Transverse colon (tissue), 4 donors: Measurements from ENCODE around the gene MEGF9.

Experiments used
- EP300 ChIP-seq: sonication (generic); formaldehyde crosslinking; IDR thresholded peaks from one replicate; pipeline ENCODE4 v1.6.1; 2017; ENCODE audit warnings: antibody characterized with exemption, low read depth
- POLR2A ChIP-seq: fragments of 450-650 bp; IDR thresholded peaks from one replicate; pipeline ENCODE4 v1.6.1; 2016; ENCODE audit warnings: antibody characterized with exemption, mild to moderate bottlenecking, moderate library complexity
- POLR2AphosphoS5 ChIP-seq, 3 donors: sonication (generic); formaldehyde crosslinking; IDR thresholded peaks; one replicate each; pipeline ENCODE4 v1.6.1; 2016; ENCODE audit warnings: antibody characterized with exemption in 3 of 3
- TF ChIP-seq, protein P1 (sequence below), 5 experiments: fragments of 200-600 bp in 3 of 5; fragments of 450-650 bp in 2 of 5; sonication (generic) in 3 of 5; IDR thresholded peaks; 1 replicate in 2 of 5; 2 replicates in 3 of 5; pipeline ENCODE4 v1.5.1; 2016 to 2017; ENCODE audit warnings: antibody characterized with exemption in 5 of 5, inconsistent platforms in 3 of 5, mild to moderate bottlenecking in 2 of 5, moderate library complexity in 1 of 5

DNA sequence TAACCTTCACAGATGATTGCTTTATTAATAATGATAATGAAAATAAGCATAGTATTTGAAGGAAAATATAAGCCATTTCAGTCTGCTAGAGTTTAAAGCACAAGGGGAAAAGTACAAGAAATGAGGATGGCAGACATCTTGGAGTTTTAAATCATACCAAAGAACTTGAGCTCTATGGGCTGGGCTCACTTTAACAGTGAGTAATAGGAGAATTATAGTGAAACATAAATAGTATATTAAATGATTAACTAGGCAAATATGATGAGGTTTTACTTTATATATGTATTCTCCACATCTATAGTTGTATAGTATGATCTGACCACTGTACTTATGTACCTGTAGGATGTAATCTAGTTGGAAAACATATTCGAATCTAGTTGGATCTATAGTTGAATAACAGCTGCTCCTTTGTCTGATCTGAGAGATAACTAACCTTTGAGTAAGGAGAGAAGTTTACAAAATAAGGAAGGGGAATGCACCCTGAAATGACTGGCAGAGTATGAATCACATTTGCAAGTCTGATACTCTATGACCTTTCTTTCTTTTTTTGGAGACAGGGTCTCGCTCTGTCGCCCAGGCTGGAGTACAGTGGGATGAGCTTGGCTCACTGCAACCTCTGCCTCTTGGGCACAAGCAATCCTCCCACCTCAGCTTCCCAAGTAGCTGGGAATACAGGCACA is 17.6 kb downstream of the MEGF9 start:
- TF ChIP-seq POLR2AphosphoS5 (IDR thresholded peaks at IDR 0.05) (no peak), POLR2A (no peak), EP300 (no peak)
- TF ChIP-seq, protein P1, sequence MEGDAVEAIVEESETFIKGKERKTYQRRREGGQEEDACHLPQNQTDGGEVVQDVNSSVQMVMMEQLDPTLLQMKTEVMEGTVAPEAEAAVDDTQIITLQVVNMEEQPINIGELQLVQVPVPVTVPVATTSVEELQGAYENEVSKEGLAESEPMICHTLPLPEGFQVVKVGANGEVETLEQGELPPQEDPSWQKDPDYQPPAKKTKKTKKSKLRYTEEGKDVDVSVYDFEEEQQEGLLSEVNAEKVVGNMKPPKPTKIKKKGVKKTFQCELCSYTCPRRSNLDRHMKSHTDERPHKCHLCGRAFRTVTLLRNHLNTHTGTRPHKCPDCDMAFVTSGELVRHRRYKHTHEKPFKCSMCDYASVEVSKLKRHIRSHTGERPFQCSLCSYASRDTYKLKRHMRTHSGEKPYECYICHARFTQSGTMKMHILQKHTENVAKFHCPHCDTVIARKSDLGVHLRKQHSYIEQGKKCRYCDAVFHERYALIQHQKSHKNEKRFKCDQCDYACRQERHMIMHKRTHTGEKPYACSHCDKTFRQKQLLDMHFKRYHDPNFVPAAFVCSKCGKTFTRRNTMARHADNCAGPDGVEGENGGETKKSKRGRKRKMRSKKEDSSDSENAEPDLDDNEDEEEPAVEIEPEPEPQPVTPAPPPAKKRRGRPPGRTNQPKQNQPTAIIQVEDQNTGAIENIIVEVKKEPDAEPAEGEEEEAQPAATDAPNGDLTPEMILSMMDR (IDR thresholded peaks at IDR 0.05) = no peak
